Activated CD4-positive, alpha-beta T cell treated with anti-CD3 and anti-CD28 coated beads for 36 hours (primary cell): ENCODE data around the gene GDF11. TPM values are rescaled to one million over a fixed set of nuclear protein-coding genes. Genes with fewer than 3 reads are reported as not detected.

Experiments used
- ATAC-seq: fragments of 200-7000 bp; cut with Tn5 transposase; one replicate; pipeline ENCODE4 v1.10.0; 2021; ENCODE audit warnings: mild to moderate bottlenecking, moderate library complexity
- CTCF ChIA-PET: fragments of 350-600 bp; sonication (Branson Sonifier 250); formaldehyde crosslinking; loops from one replicate; lab custom pipeline; 2021; ENCODE audit warnings: antibody characterized with exemption; lab: Charles Lee
- POLR2A ChIA-PET: fragments of 350-600 bp; sonication (Branson Sonifier 250); formaldehyde crosslinking; loops from one replicate; lab custom pipeline; 2021; ENCODE audit warnings: antibody characterized with exemption, inconsistent platforms; lab: Charles Lee
- DNase-seq: peaks from one replicate; pipeline ENCODE4 v3.0.0-alpha.2; 2020
- H3K27ac Mint-ChIP-seq: one replicate; pipeline ENCODE4 v1.8.0; 2021; ENCODE audit warnings: mixed read lengths
- H3K27me3 Mint-ChIP-seq: one replicate; pipeline ENCODE4 v1.8.0; 2021; ENCODE audit warnings: mixed read lengths
- H3K36me3 Mint-ChIP-seq: one replicate; pipeline ENCODE4 v1.8.0; 2021; ENCODE audit warnings: low read depth, mixed read lengths
- H3K4me1 Mint-ChIP-seq: one replicate; pipeline ENCODE4 v1.8.0; 2021; ENCODE audit warnings: mixed read lengths
- H3K4me3 Mint-ChIP-seq: one replicate; pipeline ENCODE4 v1.8.0; 2021; ENCODE audit warnings: mild to moderate bottlenecking, moderate library complexity, mixed read lengths
- H3K9me3 Mint-ChIP-seq: one replicate; pipeline ENCODE4 v1.8.0; 2021; ENCODE audit warnings: low read depth, mixed read lengths
- intact Hi-C, 2 experiments: fragments of 100-400 bp; cut with DNase I in 1 of 2; cut with micrococcal nuclease in 1 of 2; formaldehyde crosslinking; loops; one replicate each; pipeline versions ENCODE4 v1.14.2 to v1.15.1; 2022 to 2024; cut with DNase I, micrococcal nuclease
- total RNA-seq, 2 experiments: library from RNA; stranded (reverse); gene quantifications; one replicate each; pipeline ENCODE4 v1.2.3, GENCODE V29; 2021

The GDF11 gene
- total RNA-seq, 2 experiments from 2014 or later = 7.5 to 9.5 TPM

GRCh38 chr12:55733021-55733555 lies 9.8 kb upstream of the GDF11 start:
- CTCF ChIA-PET = interaction anchor here (1.2 to 1.7 kb wide), 2 partner anchors 8 to 64 kb away, joined by 3 to 10 read pairs; no protein-coding TSS in a partner anchor

DNA sequence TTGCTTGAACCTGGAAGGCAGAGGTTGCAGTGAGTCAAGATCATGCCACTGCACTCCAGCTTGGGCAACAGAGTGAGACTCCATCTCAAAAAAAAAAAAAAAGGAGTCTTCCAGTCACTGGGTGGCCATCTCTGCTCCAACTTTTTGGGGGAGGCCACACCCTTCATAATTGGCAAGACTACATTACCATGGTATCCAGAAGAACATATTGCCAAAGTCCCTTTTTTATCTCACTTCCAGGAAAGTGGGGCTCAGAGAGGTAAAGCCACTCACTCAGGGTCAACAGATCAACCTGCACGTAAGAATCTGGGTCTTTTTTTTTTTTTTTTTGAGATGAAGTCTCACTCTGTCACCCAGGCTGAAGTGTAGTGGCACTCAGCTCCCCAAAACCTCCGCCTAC lies 9.1 kb upstream of the GDF11 start:
- ChIA-PET POLR2A (interaction anchor here (0.6 to 0.7 kb wide), 2 partner anchors 10 to 566 kb away, joined by 3 read pairs; no protein-coding TSS in a partner anchor), CTCF (interaction anchor here (1.0 to 1.7 kb wide), 4 partner anchors 9 to 63 kb away, joined by 3 to 10 read pairs (median 4); no protein-coding TSS in a partner anchor)
- Mint-ChIP-seq H3K4me1 (peaks cover 28% of the 10 kb centered on the region), H3K4me3 (no peak overlapping the region), H3K9me3 (no peaks in the 10 kb centered on the region), H3K36me3 (no peaks in the 10 kb centered on the region), H3K27ac (no peak overlapping the region), H3K27me3 (no peaks in the 10 kb centered on the region)
- intact Hi-C loops = no loop called here
- ATAC-seq (no peak), DNase-seq (no peak)

More at GRCh38 chr12:55733021-55733555, 9.8 kb upstream of the GDF11 start:
- Mint-ChIP-seq H3K27me3 (no peaks in the 10 kb centered on the region), H3K27ac (no peak overlapping the region), H3K4me1 (peaks cover 25% of the 10 kb centered on the region), H3K4me3 (no peak overlapping the region), H3K36me3 (no peaks in the 10 kb centered on the region), H3K9me3 (no peaks in the 10 kb centered on the region)
- no peak for DNase-seq
- ATAC-seq = no peak
- intact Hi-C loops = no loop called here
- POLR2A ChIA-PET = interaction anchor here (0.6 kb wide), 1 partner anchor 11 kb away, joined by 3 read pairs; no protein-coding TSS in a partner anchor

DNA sequence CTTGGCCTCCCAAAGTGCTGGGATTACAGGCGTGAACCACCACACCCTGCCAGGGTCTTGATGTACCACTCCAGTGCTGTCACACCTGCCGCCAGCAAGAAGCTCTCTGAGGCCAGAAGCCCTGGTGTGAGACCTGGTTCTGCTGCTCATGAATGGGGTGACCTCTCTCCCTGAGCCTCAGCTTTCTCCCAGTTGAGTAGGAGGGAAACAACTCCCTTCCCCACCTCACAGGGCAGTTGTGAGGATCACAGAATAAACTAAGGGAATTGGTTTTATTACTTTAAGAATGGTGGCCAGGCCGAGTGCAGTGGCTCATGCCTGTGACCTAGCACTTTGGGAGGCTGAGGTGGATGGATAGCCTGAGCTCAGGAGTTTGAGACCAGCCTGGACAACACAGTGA lies 8.3 kb upstream of the GDF11 start:
- POLR2A ChIA-PET = interaction anchor here (0.7 kb wide), 1 partner anchor 565 kb away, joined by 3 read pairs; no protein-coding TSS in a partner anchor
- H3K27me3 Mint-ChIP-seq = no peaks in the 10 kb centered on the region

GRCh38 chr12:55736076-55736475 lies 6.8 kb upstream of the GDF11 start:
- DNase-seq (no peak), ATAC-seq (no peak)
- Mint-ChIP-seq H3K36me3 (no peaks in the 10 kb centered on the region), H3K27me3 (no peaks in the 10 kb centered on the region), H3K9me3 (no peaks in the 10 kb centered on the region), H3K27ac (no peak overlapping the region), H3K4me1 (peaks cover 18% of the 10 kb centered on the region), H3K4me3 (no peak overlapping the region)
- ChIA-PET CTCF (interaction anchor here (0.6 to 5.1 kb wide), 11 partner anchors 11 to 222 kb away, joined by 3 to 67 read pairs (median 4); partner anchors contain the start of genes BLOC1S1, ITGA7 and RDH5), POLR2A (no interaction called here)
- intact Hi-C loops = loop anchor here in 1 of 2 experiments (2.0 to 5.0 kb wide), 2 partner anchors 75 to 306 kb away; partner anchors contain the start of gene RPS26

More for the DNA sequence above, 8.3 kb upstream of the GDF11 start:
- H3K9me3 Mint-ChIP-seq = no peaks in the 10 kb centered on the region
- ATAC-seq = no peak
- CTCF ChIA-PET = interaction anchor here (1.0 to 1.7 kb wide), 5 partner anchors 9 to 62 kb away, joined by 3 to 10 read pairs (median 3); no protein-coding TSS in a partner anchor
- no peaks in the 10 kb centered on the region for H3K36me3 Mint-ChIP-seq
- H3K27ac Mint-ChIP-seq = no peak overlapping the region
- H3K4me3 Mint-ChIP-seq = no peak overlapping the region
- no peak for DNase-seq
- H3K4me1 Mint-ChIP-seq = peaks cover 26% of the 10 kb centered on the region
- intact Hi-C loops = no loop called here

DNA sequence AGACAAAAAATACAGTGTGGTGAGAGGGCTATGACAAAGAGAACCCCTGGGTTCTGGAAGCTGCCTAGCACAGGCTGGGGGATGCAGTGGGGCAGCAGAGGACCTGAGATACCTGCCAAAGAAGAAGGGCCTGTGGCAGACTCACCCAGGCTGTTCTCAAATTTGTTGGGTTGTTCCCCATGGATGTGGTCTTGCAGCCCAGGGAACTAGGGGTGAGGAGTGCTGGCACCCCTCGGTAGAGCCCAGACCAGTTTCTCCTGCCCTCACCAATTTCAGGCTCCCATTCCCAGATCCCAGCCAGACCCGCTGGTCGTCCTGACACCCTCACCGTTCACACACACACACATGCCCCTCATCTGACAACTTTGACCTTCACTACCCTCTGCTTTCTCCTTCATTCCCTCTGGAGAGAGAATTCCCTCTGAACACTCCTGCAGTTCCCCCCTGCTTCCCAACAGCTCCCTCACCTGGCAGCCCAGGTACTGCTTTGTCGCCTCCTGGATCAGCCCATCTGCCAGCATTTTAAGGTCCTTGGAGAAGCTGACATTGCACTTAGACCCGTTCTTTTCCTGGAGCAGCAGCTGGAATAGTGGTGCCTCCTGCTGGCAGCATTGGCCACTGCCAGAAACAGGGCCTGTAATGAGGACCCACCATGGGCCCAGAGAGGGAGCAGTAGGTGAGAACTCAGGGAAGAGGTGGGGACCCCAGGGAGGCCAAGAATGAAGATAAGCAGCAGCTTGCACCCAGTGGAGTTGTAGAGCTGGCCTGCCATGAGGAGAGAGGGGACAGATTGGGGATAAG lies 5.9 kb upstream of the GDF11 start:
- ATAC-seq = peak; percentile 61
- intact Hi-C loops = loop anchor here (1.0 to 5.0 kb wide), 5 partner anchors 13 to 548 kb away; partner anchors contain the start of gene RPS26 (in 1 of the 2)
- H3K36me3 Mint-ChIP-seq = no peaks in the 10 kb centered on the region
- peak overlapping the region; percentile 66 for H3K27ac Mint-ChIP-seq
- H3K27me3 Mint-ChIP-seq = no peaks in the 10 kb centered on the region
- peak; percentile 83 for DNase-seq
- H3K4me1 Mint-ChIP-seq = peaks cover 18% of the 10 kb centered on the region
- no peak overlapping the region for H3K4me3 Mint-ChIP-seq
- ChIA-PET CTCF (interaction anchor here (0.6 to 5.1 kb wide), 26 partner anchors 11 to 366 kb away, joined by 3 to 69 read pairs (median 6); partner anchors contain the start of genes BLOC1S1, ITGA7, PA2G4 and RDH5), POLR2A (interaction anchor here (0.6 to 1.0 kb wide), 2 partner anchors 10 to 12 kb away, joined by 3 to 4 read pairs; no protein-coding TSS in a partner anchor)
- H3K9me3 Mint-ChIP-seq = no peaks in the 10 kb centered on the region

- POLR2A ChIA-PET = interaction anchor here (0.6 to 1.5 kb wide), 4 partner anchors 8 to 236 kb away, joined by 3 to 13 read pairs (median 6); partner anchors contain the start of genes CD63 and RAB5B
- Mint-ChIP-seq H3K4me1 (peaks cover 21% of the 10 kb centered on the region), H3K4me3 (peak overlapping the region; percentile 68), H3K9me3 (no peaks in the 10 kb centered on the region), H3K36me3 (no peaks in the 10 kb centered on the region), H3K27me3 (no peaks in the 10 kb centered on the region), H3K27ac (peak overlapping the region; percentile 76)
- DNase-seq = no peak
- peak; percentile 24 for ATAC-seq
- CTCF ChIA-PET = interaction anchor here (0.8 to 5.1 kb wide), 51 partner anchors 8 to 485 kb away, joined by 3 to 69 read pairs (median 7); partner anchors contain the start of genes BLOC1S1, CD63, DGKA and DNAJC14
- intact Hi-C loops = loop anchor here (1.0 to 5.0 kb wide), 21 partner anchors 8 to 548 kb away; partner anchors contain the start of genes RPS26 (in 2 of the 2), SARNP (in 2 of the 2), BLOC1S1 (in 1 of the 2) and CD63 (in 1 of the 2)
These were observed 5.3 kb upstream of the GDF11 start for GRCh38 chr12:55737581-55738122.

GRCh38 chr12:55738123-55739024 lies 4.5 kb upstream of the GDF11 start:
- Mint-ChIP-seq H3K4me3 (peak overlapping the region; percentile 68), H3K27ac (peak overlapping the region; percentile 76), H3K27me3 (no peaks in the 10 kb centered on the region), H3K9me3 (no peaks in the 10 kb centered on the region), H3K36me3 (no peaks in the 10 kb centered on the region), H3K4me1 (peaks cover 23% of the 10 kb centered on the region)
- ATAC-seq = peak; percentile 82
- ChIA-PET CTCF (interaction anchor here (0.6 to 5.1 kb wide), 76 partner anchors 9 to 1237 kb away, joined by 3 to 69 read pairs (median 5); partner anchors contain the start of genes BLOC1S1, CD63, DGKA and DNAJC14), POLR2A (interaction anchor here (0.6 to 1.5 kb wide), 9 partner anchors 9 to 380 kb away, joined by 3 to 13 read pairs (median 4); partner anchors contain the start of genes CD63, ORMDL2, PA2G4 and RAB5B)
- peak; percentile 88 for DNase-seq
- intact Hi-C loops = loop anchor here (1.0 to 5.0 kb wide), 17 partner anchors 9 to 486 kb away; partner anchors contain the start of genes RPS26 (in 2 of the 2), SARNP (in 2 of the 2), BLOC1S1 (in 1 of the 2) and CD63 (in 1 of the 2)

GRCh38 chr12:55739025-55739378 lies 3.9 kb upstream of the GDF11 start:
- Mint-ChIP-seq H3K27ac (no peak overlapping the region), H3K4me1 (peaks cover 23% of the 10 kb centered on the region), H3K9me3 (no peaks in the 10 kb centered on the region), H3K27me3 (no peaks in the 10 kb centered on the region), H3K36me3 (no peaks in the 10 kb centered on the region), H3K4me3 (peak overlapping the region; percentile 68)
- ChIA-PET POLR2A (interaction anchor here (0.6 to 1.5 kb wide), 9 partner anchors 9 to 379 kb away, joined by 3 to 13 read pairs (median 4); partner anchors contain the start of genes CD63, ORMDL2, PA2G4 and RAB5B), CTCF (interaction anchor here (0.6 to 5.1 kb wide), 69 partner anchors 9 to 1238 kb away, joined by 3 to 69 read pairs (median 5); partner anchors contain the start of genes BLOC1S1, CD63, DGKA and DNAJC14)
- ATAC-seq = no peak
- DNase-seq = no peak
- intact Hi-C loops = loop anchor here (2.0 to 5.0 kb wide), 9 partner anchors 58 to 486 kb away; partner anchors contain the start of genes DGKA (in 1 of the 2), NABP2 (in 1 of the 2), PYM1 (in 1 of the 2) and RPL41 (in 1 of the 2)

- Mint-ChIP-seq H3K27me3 (no peaks in the 10 kb centered on the region), H3K36me3 (no peaks in the 10 kb centered on the region), H3K27ac (peak overlapping the region; percentile 59), H3K9me3 (no peaks in the 10 kb centered on the region), H3K4me1 (peaks cover 37% of the 10 kb centered on the region), H3K4me3 (peak overlapping the region; percentile 73)
- no peak for ATAC-seq
- DNase-seq = no peak
- POLR2A ChIA-PET = interaction anchor here (0.5 to 2.3 kb wide), 3 partner anchors 225 to 305 kb away, joined by 3 to 6 read pairs (median 4); partner anchors contain the start of gene RAB5B
- CTCF ChIA-PET = interaction anchor here (0.6 to 1.5 kb wide), 6 partner anchors 12 to 83 kb away, joined by 3 to 12 read pairs (median 3); partner anchors contain the start of genes ORMDL2 and SARNP
- intact Hi-C loops = loop anchor here in 1 of 2 experiments (10.0 kb wide), 1 partner anchor 513 kb away; the partner anchor contains the start of gene ANKRD52
These were observed 816 bp upstream of the GDF11 start for GRCh38 chr12:55741931-55742680.
